Activated naive CD4-positive, alpha-beta T cell treated with anti-CD3 and anti-CD28 coated beads, Interleukin-2, amount 10 ng/mL, durations not matched to agents 5 hours and 36 hours (primary cell): ENCODE data around the gene ABHD16B. TPM values are rescaled to one million over a fixed set of nuclear protein-coding genes. Genes with fewer than 3 reads are reported as not detected.

Source experiments
- total RNA-seq, 2 experiments: library from RNA; stranded (reverse); gene quantifications; one replicate each; pipeline ENCODE4 v1.2.3, GENCODE V29; 2021

The ABHD16B gene
- under 1 TPM in 1 of 2 experiments, not detected in 1; 0.13 TPM for total RNA-seq

DNA sequence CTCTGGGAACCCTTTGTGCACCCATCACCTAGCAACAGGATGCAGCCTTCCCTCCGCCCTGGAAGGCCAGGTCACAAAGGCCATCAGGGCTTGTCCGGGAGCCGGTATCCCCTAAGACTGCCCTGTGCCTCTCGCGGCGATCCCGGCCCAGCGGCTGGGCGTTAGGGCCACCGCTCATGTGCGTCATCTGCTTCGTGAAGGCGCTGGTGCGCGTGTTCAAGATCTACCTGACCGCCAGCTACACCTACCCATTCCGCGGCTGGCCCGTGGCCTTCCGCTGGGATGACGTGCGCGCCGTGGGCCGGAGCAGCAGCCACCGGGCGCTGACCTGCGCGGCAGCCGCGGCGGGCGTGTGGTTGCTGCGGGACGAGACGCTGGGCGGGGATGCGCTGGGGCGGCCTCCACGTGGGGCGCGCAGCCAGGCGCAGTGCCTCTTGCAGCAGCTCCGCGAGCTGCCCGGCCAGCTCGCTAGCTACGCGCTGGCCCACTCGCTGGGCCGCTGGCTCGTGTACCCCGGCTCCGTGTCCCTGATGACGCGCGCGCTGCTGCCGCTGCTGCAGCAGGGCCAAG lies at the start of gene ABHD16B:
TSS of gene ABHD16B (plus strand) at position 134 of the 570 bp plus-strand sequence. CDS start at position 177, 43 bp downstream.

GRCh38 chr20:63830841-63831588 lies 30.3 kb upstream of the ABHD16B start, which contains the start of gene ZBTB46:
ZBTB46 (minus strand) TSS chr20:63831264; CDS start chr20:63790757, 40,507 bp downstream.

DNA sequence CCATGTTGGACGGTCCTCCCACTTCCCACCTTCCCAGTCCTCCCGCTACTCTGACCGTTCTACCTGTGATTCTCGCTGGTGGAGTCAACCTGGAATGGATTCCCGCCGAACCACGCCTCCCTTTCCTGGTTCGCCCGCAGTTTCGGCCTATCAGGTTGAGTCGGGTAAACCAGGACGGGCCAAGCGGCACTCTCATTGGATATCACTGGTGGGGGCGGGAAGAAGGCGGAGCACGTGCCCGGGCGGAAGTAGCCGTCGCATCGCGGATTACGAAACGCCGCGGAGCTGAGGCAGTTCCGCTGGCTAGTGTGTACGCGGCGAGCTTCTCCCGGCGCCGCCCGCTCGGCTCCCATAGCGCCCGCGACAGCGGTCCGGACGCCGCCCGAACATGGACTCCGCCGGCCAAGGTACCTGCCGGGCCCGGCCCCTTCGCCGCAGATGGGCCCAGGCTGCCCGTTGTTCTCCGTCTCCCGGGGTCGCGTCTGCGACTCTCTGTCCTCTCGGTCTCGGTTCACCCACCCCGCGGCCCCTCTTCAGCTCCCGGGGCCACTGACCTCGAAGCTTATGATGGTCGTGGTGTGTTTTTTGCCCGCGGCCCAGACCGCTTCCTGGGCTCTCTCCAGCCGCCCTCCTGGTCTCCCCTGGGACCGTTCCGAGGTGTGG lies 3.8 kb downstream of the ABHD16B start, which contains the start of gene TPD52L2:
TSS of gene TPD52L2 (plus strand) at position 293 of the 663 bp plus-strand sequence. CDS start at position 389, 96 bp downstream.

GRCh38 chr20:63894358-63895201 lies 33.3 kb downstream of the ABHD16B start, which contains the start of gene DNAJC5:
DNAJC5 (plus strand) TSS chr20:63895126; CDS start chr20:63928346, 33,220 bp downstream.

Other genes starting within 250 kb of the ABHD16B start
- gene GMEB2, start 234.4 kb upstream of the ABHD16B start, total RNA-seq, result 10 to 100 TPM; 17.0 to 17.6 TPM
- gene STMN3, start 208.1 kb upstream of the ABHD16B start, total RNA-seq, result 10 to 100 TPM; 48.9 to 49.7 TPM
- 10 to 100 TPM; 38.1 to 39.2 TPM for gene RTEL1, start 203.2 kb upstream of the ABHD16B start, total RNA-seq
- not detected for gene TNFRSF6B, start 164.8 kb upstream of the ABHD16B start, total RNA-seq
- gene ARFRP1, start 153.5 kb upstream of the ABHD16B start, total RNA-seq, result 10 to 100 TPM; 58.1 to 59.4 TPM
- gene ZGPAT, start 153.5 kb upstream of the ABHD16B start, total RNA-seq, result 10 to 100 TPM; 40.7 to 41.1 TPM
- 100 to 1,000 TPM; 290 to 295 TPM for gene LIME1, start 124.8 kb upstream of the ABHD16B start, total RNA-seq
- 100 to 1,000 TPM in 1 of 2 experiments, 10 to 100 TPM in 1; 98.4 to 104 TPM for gene SLC2A4RG, start 121.7 kb upstream of the ABHD16B start, total RNA-seq
- gene ZBTB46, start 30.2 kb upstream of the ABHD16B start, total RNA-seq, result under 1 TPM; 0.05 to 0.10 TPM
- 10 to 100 TPM; 42.7 to 44.8 TPM for gene TPD52L2, start 3.8 kb downstream of the ABHD16B start, total RNA-seq
- gene DNAJC5, start 33.6 kb downstream of the ABHD16B start, total RNA-seq, result 10 to 100 TPM; 48.1 to 51.1 TPM
- 10 to 100 TPM; 37.3 to 40.1 TPM for gene UCKL1, start 94.9 kb downstream of the ABHD16B start, total RNA-seq
- gene ZNF512B, start 108.4 kb downstream of the ABHD16B start, total RNA-seq, result 10 to 100 TPM; 23.4 to 24.6 TPM
- 10 to 100 TPM; 20.5 to 20.7 TPM for gene SAMD10, start 118.1 kb downstream of the ABHD16B start, total RNA-seq
- gene PRPF6, start 119.6 kb downstream of the ABHD16B start, total RNA-seq, result 10 to 100 TPM; 71.1 to 71.3 TPM
- gene C20orf204, start 174.7 kb downstream of the ABHD16B start, total RNA-seq, result 1 to 10 TPM; 2.7 to 3.6 TPM
- under 1 TPM; 0.28 to 0.31 TPM for gene SOX18, start 188.1 kb downstream of the ABHD16B start, total RNA-seq
- 10 to 100 TPM; 65.0 to 69.1 TPM for gene TCEA2, start 201.7 kb downstream of the ABHD16B start, total RNA-seq
- 100 to 1,000 TPM; 117 to 124 TPM for gene RGS19, start 218.0 kb downstream of the ABHD16B start, total RNA-seq
- 1 to 10 TPM; 1.8 to 1.9 TPM for gene OPRL1, start 218.6 kb downstream of the ABHD16B start, total RNA-seq
- gene LKAAEAR1, start 222.9 kb downstream of the ABHD16B start, total RNA-seq, result under 1 TPM; 0.31 to 0.45 TPM
- not detected for gene NPBWR2, start 246.1 kb downstream of the ABHD16B start, total RNA-seq